A673 (cell line): Measurements from ENCODE around the gene CRYGN. TPM values are rescaled to one million over a fixed set of nuclear protein-coding genes. Genes with fewer than 3 reads are reported as not detected.

Experiments
- BruUV-seq: library from RNA; stranded (reverse); fragments of 400-500 nt; replicated peaks from 2 replicates; lab custom pipeline; 2021; lab: Mats Ljungman, UMichigan
- CTCF ChIA-PET: fragments of 300-600 bp; sonication (Branson Sonifier 250); formaldehyde crosslinking; loops from one replicate; lab custom pipeline; 2022; ENCODE audit warnings: antibody characterized with exemption; lab: Charles Lee
- POLR2A ChIA-PET: fragments of 300-600 bp; sonication (Branson Sonifier 250); formaldehyde crosslinking; loops from one replicate; lab custom pipeline; 2022; ENCODE audit warnings: antibody characterized with exemption; ENCODE audit not compliant: low non-redundant PET; lab: Charles Lee
- DNase-seq: peaks from one replicate; pipeline ENCODE4 v3.0.0-alpha.2; 2015; ENCODE audit warnings: low spot score
- H3K27ac ChIP-seq: fragments of 200-600 bp; sonication (generic); 2 replicates; pipeline ENCODE4 v1.5.1; 2016; ENCODE audit warnings: mixed run types, low read depth, mild to moderate bottlenecking, mixed read lengths, antibody characterized with exemption, low read length; ENCODE audit not compliant: poor library complexity, severe bottlenecking
- H3K27me3 ChIP-seq: fragments of 200-600 bp; sonication (generic); replicated peaks from 2 replicates; pipeline ENCODE4 v1.6.1; 2017; ENCODE audit warnings: mixed run types, low read depth, mild to moderate bottlenecking, mixed read lengths, antibody characterized with exemption, low read length; ENCODE audit not compliant: insufficient read depth, poor library complexity
- H3K36me3 ChIP-seq: fragments of 200-600 bp; sonication (generic); 2 replicates; pipeline ENCODE4 v1.6.1; 2016; ENCODE audit warnings: mixed run types, mild to moderate bottlenecking, mixed read lengths, antibody characterized with exemption, low read length; ENCODE audit not compliant: insufficient read depth, poor library complexity, severe bottlenecking
- H3K4me1 ChIP-seq: fragments of 200-600 bp; sonication (generic); 2 replicates; pipeline ENCODE4 v1.6.1; 2017; ENCODE audit warnings: mixed run types, mild to moderate bottlenecking, mixed read lengths, antibody characterized with exemption, low read length; ENCODE audit not compliant: insufficient read depth, poor library complexity, severe bottlenecking
- H3K4me3 ChIP-seq: fragments of 200-600 bp; sonication (generic); 2 replicates; pipeline ENCODE4 v1.5.1; 2016; ENCODE audit warnings: low read depth, mixed run types, mild to moderate bottlenecking, mixed read lengths, low read length; ENCODE audit not compliant: poor library complexity, severe bottlenecking
- H3K9me3 ChIP-seq: fragments of 200-600 bp; sonication (generic); 2 replicates; pipeline ENCODE4 v1.6.1; 2016; ENCODE audit warnings: mixed run types, low read depth, mild to moderate bottlenecking, mixed read lengths, antibody characterized with exemption, low read length; ENCODE audit not compliant: poor library complexity, severe bottlenecking
- CTCF ChIP-seq: fragments of 300-800, 200-600 bp; sonication (generic); conservative IDR thresholded peaks from 2 replicates; pipeline ENCODE4 v1.5.1; 2017; ENCODE audit warnings: low read depth, mild to moderate bottlenecking, antibody characterized with exemption, low read length, moderate library complexity, mixed read lengths
- EZH2 ChIP-seq: fragments of 200-600 bp; sonication (generic); IDR thresholded peaks from 2 replicates; pipeline ENCODE4 v1.6.1; 2017; ENCODE audit warnings: borderline replicate concordance, low read depth, mild to moderate bottlenecking, mixed read lengths, antibody characterized with exemption, low read length; ENCODE audit not compliant: poor library complexity, severe bottlenecking
- intact Hi-C: fragments of 100-400 bp; cut with micrococcal nuclease; formaldehyde crosslinking; loops from one replicate; pipeline ENCODE4 v1.10.0; 2022; ENCODE audit not compliant: unreplicated experiment
- total RNA-seq: library from RNA; stranded (reverse); gene quantifications from 2 replicates; pipeline ENCODE4 v1.2.3, GENCODE V29; 2021

Gene CRYGN
- total RNA-seq, 1 experiment from 2014 or later, result 0.13 TPM

DNA sequence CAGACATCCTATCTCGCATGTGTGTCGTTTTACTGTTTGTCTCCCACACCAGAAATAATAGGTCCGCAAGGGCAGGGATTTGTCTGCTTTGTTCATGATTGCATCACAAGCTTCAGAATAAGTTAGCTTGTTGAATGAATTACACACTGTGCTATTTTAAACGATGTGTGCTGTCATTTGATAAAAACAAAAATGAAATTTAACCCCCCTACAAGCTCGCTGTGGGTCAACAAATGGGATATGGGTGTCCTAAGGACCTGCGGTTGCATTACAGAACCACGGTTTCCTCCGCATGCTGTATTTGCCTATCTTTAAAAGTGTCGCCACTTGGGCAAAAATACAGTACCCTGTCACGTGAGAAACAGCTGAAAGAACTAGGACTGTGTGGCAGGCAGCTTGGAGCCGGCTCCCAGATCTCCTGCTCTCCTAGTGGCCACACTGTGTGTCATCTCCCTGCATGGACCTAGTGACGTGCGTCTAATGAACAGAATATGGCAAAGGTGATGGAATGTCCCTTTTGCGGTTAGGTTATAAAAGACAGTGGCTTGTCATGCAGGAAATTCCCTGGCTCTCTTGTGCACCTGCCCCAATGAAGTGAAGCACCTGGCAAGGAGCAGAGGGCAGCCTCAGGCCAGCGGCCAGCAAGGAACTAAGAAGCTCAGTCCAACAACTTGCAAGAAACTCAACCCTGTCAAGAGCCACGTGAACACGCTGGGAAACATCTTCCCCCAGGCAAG, 32.9 kb upstream of the CRYGN start:
- H3K27ac ChIP-seq, result no peak overlapping the region
- no peak for DNase-seq
- intact Hi-C loops, result no loop called here
- H3K9me3 ChIP-seq, result no peaks in the 10 kb centered on the region
- no TSS peak for BruUV-seq
- H3K4me3 ChIP-seq, result no peak overlapping the region
- peaks cover 24% of the 10 kb centered on the region for H3K4me1 ChIP-seq
- POLR2A ChIA-PET, result no interaction called here
- H3K27me3 ChIP-seq, result no peaks in the 10 kb centered on the region
- CTCF ChIA-PET, result no interaction called here
- peaks cover 43% of the 10 kb centered on the region for H3K36me3 ChIP-seq
- TF ChIP-seq EZH2 (no peak), CTCF (no peak)

DNA sequence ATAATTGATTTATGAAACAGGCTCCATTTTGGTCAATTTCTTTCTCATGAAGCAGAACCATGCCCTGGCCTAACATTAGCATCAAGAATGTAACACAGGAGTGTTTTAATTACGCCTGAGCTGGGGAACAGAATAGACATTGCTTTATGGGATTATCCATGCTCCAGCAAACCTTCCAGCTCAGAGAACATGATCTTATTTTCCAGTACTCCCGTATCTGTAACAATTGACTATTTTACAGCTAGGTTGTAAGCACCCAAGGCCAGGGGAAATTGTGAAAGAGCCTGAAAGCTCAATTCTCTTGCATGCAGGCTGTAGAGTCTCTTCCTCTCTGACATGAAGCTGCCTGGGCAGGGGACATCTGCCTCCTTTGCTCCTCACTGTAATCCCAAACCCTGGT, 30.8 kb upstream of the CRYGN start:
- POLR2A ChIA-PET, result no interaction called here
- intact Hi-C loops, result no loop called here
- Histone ChIP-seq H3K36me3 (peaks cover 46% of the 10 kb centered on the region), H3K27me3 (no peaks in the 10 kb centered on the region), H3K4me3 (no peak overlapping the region), H3K9me3 (no peaks in the 10 kb centered on the region), H3K27ac (peak overlapping the region; percentile 49), H3K4me1 (peaks cover 24% of the 10 kb centered on the region)
- peak; percentile 68 for DNase-seq
- TF ChIP-seq CTCF, result no peak
- TF ChIP-seq EZH2, result no peak
- BruUV-seq, result no TSS peak
- CTCF ChIA-PET, result no interaction called here

GRCh38 chr7:151469281-151469680, 29.3 kb upstream of the CRYGN start:
- no TSS peak for BruUV-seq
- Histone ChIP-seq H3K36me3 (peaks cover 55% of the 10 kb centered on the region), H3K4me1 (peaks cover 24% of the 10 kb centered on the region), H3K27me3 (no peaks in the 10 kb centered on the region), H3K9me3 (no peaks in the 10 kb centered on the region), H3K27ac (no peak overlapping the region), H3K4me3 (no peak overlapping the region)
- no peak for TF ChIP-seq CTCF
- TF ChIP-seq EZH2, result no peak
- POLR2A ChIA-PET, result no interaction called here
- no peak for DNase-seq
- intact Hi-C loops, result no loop called here
- CTCF ChIA-PET, result no interaction called here
